IPS-18c (cell line): ENCODE results near the gene KRTAP19-2.

Experiments used
- H3K4me3 ChIP-seq: 2 replicates; pipeline ENCODE4 v1.7.0; 2013; ENCODE audit warnings: low read depth, mild to moderate bottlenecking, low read length, moderate library complexity; ENCODE audit not compliant: insufficient read depth
- H3K9me3 ChIP-seq: one replicate; pipeline ENCODE4 v1.6.1; 2013; ENCODE audit warnings: mild to moderate bottlenecking, low read length, moderate library complexity; ENCODE audit not compliant: control insufficient read depth, insufficient read depth

Gene KRTAP19-2

GRCh38 chr21:30439975-30440374 is 47.3 kb downstream of the KRTAP19-2 start, which contains the start of gene KRTAP15-1:
KRTAP15-1 (plus strand) TSS chr21:30440275; CDS start chr21:30440328, 53 bp downstream.
- no peaks in the 10 kb centered on the region for H3K9me3 ChIP-seq
- no peak within 1 kb of the TSS for H3K4me3 ChIP-seq
